ENCODE data around the gene ADGRD1. TPM values are rescaled to one million over a fixed set of nuclear protein-coding genes. Genes with fewer than 3 reads are reported as not detected.

Gene ADGRD1
- total RNA-seq, 1 donor from 2014 or later: 0.08 TPM

GRCh38 chr12:131033886-131034482, 80.3 kb downstream of the ADGRD1 start:
- Histone ChIP-seq H3K36me3 (ENCODE audit: control insufficient read depth, insufficient read depth, low read length) (no peaks in the 10 kb centered on the region), H3K4me3 (ENCODE audit: low read depth, low read length) (no peak overlapping the region), H3K27me3 (ENCODE audit: control insufficient read depth, insufficient read depth, low read length) (peaks cover 3% of the 10 kb centered on the region)
- DNase-seq (ENCODE audit: low read depth): no peak
- TF ChIP-seq CTCF (IDR thresholded peaks at IDR 0.05; ENCODE audit: insufficient read depth, low read length, poor library complexity, severe bottlenecking): no peak

GRCh38 chr12:131034631-131035244, 81.0 kb downstream of the ADGRD1 start:
- DNase-seq (ENCODE audit: low read depth): no peak
- H3K4me3 ChIP-seq (ENCODE audit: low read depth, low read length): no peak overlapping the region

GRCh38 chr12:131035245-131035681, 81.6 kb downstream of the ADGRD1 start:
- DNase-seq (ENCODE audit: low read depth): no peak
- TF ChIP-seq CTCF (IDR thresholded peaks at IDR 0.05; ENCODE audit: insufficient read depth, low read length, poor library complexity, severe bottlenecking): no peak

More at GRCh38 chr12:131034631-131035244, 81.0 kb downstream of the ADGRD1 start:
- H3K36me3 ChIP-seq (ENCODE audit: control insufficient read depth, insufficient read depth, low read length): no peaks in the 10 kb centered on the region
- peaks cover 4% of the 10 kb centered on the region for H3K27me3 ChIP-seq (ENCODE audit: control insufficient read depth, insufficient read depth, low read length)
- no peak for TF ChIP-seq CTCF (IDR thresholded peaks at IDR 0.05; ENCODE audit: insufficient read depth, low read length, poor library complexity, severe bottlenecking)

GRCh38 chr12:131038159-131038558, 84.5 kb downstream of the ADGRD1 start:
- Histone ChIP-seq H3K36me3 (ENCODE audit: control insufficient read depth, insufficient read depth, low read length) (no peaks in the 10 kb centered on the region), H3K27me3 (ENCODE audit: control insufficient read depth, insufficient read depth, low read length) (peaks cover 4% of the 10 kb centered on the region), H3K4me3 (ENCODE audit: low read depth, low read length) (no peak overlapping the region)
- no peak for TF ChIP-seq CTCF (IDR thresholded peaks at IDR 0.05; ENCODE audit: insufficient read depth, low read length, poor library complexity, severe bottlenecking)
- no peak for DNase-seq (ENCODE audit: low read depth)

More at GRCh38 chr12:131035245-131035681, 81.6 kb downstream of the ADGRD1 start:
- Histone ChIP-seq H3K4me3 (ENCODE audit: low read depth, low read length) (no peak overlapping the region), H3K36me3 (ENCODE audit: control insufficient read depth, insufficient read depth, low read length) (no peaks in the 10 kb centered on the region), H3K27me3 (ENCODE audit: control insufficient read depth, insufficient read depth, low read length) (peaks cover 4% of the 10 kb centered on the region)

GRCh38 chr12:131038961-131039950, 85.5 kb downstream of the ADGRD1 start:
- no peaks in the 10 kb centered on the region for H3K36me3 ChIP-seq (ENCODE audit: control insufficient read depth, insufficient read depth, low read length)
- TF ChIP-seq CTCF (IDR thresholded peaks at IDR 0.05; ENCODE audit: insufficient read depth, low read length, poor library complexity, severe bottlenecking): no peak

More at GRCh38 chr12:131038961-131039950, 85.5 kb downstream of the ADGRD1 start:
- no peak overlapping the region for H3K4me3 ChIP-seq (ENCODE audit: low read depth, low read length)
- H3K27me3 ChIP-seq (ENCODE audit: control insufficient read depth, insufficient read depth, low read length): peaks cover 4% of the 10 kb centered on the region
- no peak for DNase-seq (ENCODE audit: low read depth)

Measured in kidney epithelial cell (primary cell).